Body of pancreas (tissue), 4 donors: ENCODE data around the gene DYSF. TPM values are rescaled to one million over a fixed set of nuclear protein-coding genes. Genes with fewer than 3 reads are reported as not detected.

ENCODE experiments used
- ATAC-seq: fragments of 150-250 bp; one replicate; pipeline ENCODE4 v1.9.1; 2016
- DNase-seq, 4 donors: peaks; one replicate each; pipeline ENCODE4 v3.0.0-alpha.2; 2019
- H3K27ac ChIP-seq, 4 donors: fragments of 200-600 bp; sonication (generic); 1 replicate in 3 of 4; 2 replicates in 1 of 4; pipeline versions ENCODE4 v1.5.1 to v1.6.1; 2016 to 2019; ENCODE audit warnings: mild to moderate bottlenecking in 1 of 4, mixed read lengths in 1 of 4, moderate library complexity in 1 of 4
- H3K27me3 ChIP-seq, 2 donors: fragments of 200-600 bp; sonication (generic); one replicate each; pipeline ENCODE4 v1.6.0; 2016; ENCODE audit warnings: mild to moderate bottlenecking in 1 of 2
- H3K36me3 ChIP-seq, 2 donors: fragments of 200-600 bp; sonication (generic); replicated peaks in 1 of 2; 2 replicates each; pipeline ENCODE4 v1.5.1; 2016; ENCODE audit warnings: low read depth in 2 of 2; ENCODE audit not compliant: insufficient read depth in 1 of 2
- H3K4me1 ChIP-seq: fragments of 200-600 bp; sonication (generic); one replicate; pipeline ENCODE4 v1.6.0; 2016
- H3K4me3 ChIP-seq, 2 donors: fragments of 200-600 bp; sonication (generic); 1 replicate in 1 of 2; 2 replicates in 1 of 2; pipeline ENCODE4 v1.5.1; 2016 to 2019
- H3K9me3 ChIP-seq, 3 donors: fragments of 200-600 bp; sonication (generic); 1 replicate in 2 of 3; 2 replicates in 1 of 3; pipeline ENCODE4 v1.5.1; 2016
- CTCF ChIP-seq, 7 experiments: fragments of 450-650 bp in 4 of 7; fragments of 200-600 bp in 3 of 7; sonication (generic) in 3 of 7; IDR thresholded peaks; one replicate each; pipeline ENCODE4 v1.5.1; 2016 to 2019; ENCODE audit warnings: antibody characterized with exemption in 7 of 7
- POLR2A ChIP-seq, 3 donors: fragments of 450-650 bp; IDR thresholded peaks; one replicate each; pipeline ENCODE4 v1.6.1; 2016; ENCODE audit warnings: antibody characterized with exemption in 3 of 3, mild to moderate bottlenecking in 2 of 3
- WGBS, 2 donors: methylation state at CpG; one replicate each; pipeline ENCODE4 v1.1.5; 2017; 5-methylcytosine and 5-hydroxymethylcytosine counted together
- intact Hi-C: fragments of 100-400 bp; cut with DNase I; formaldehyde crosslinking; loops from one replicate; pipeline ENCODE4 v1.15.1; 2023
- total RNA-seq, 2 donors: library from RNA; depleted of rRNA; stranded (reverse); fragments of >200 nt; gene quantifications; one replicate each; pipeline ENCODE4 v1.1.0, GENCODE V29; 2016

Gene DYSF
- total RNA-seq, 2 donors from 2014 or later: 3.1 to 10.9 TPM

- intact Hi-C loops: no loop called here
- no peak for DNase-seq
- Histone ChIP-seq H3K4me3 (no peak overlapping the region), H3K36me3 (no peaks in the 10 kb centered on the region), H3K27ac (no peak overlapping the region), H3K9me3 (no peaks in the 10 kb centered on the region), H3K27me3 (no peaks in the 10 kb centered on the region), H3K4me1 (no peaks in the 10 kb centered on the region)
- ATAC-seq: no peak
- TF ChIP-seq POLR2A (IDR thresholded peaks at IDR 0.05): no peak
- no peak for TF ChIP-seq CTCF (IDR thresholded peaks at IDR 0.05)
- 76 to 82% methylated on average over 5 to 14 of the region's 14 CpGs for WGBS, 2 donors
These were observed 145.2 kb downstream of the DYSF start for GRCh38 chr2:71598526-71598925.

GRCh38 chr2:71599038-71599437 lies 145.7 kb downstream of the DYSF start:
- Histone ChIP-seq H3K27me3 (no peaks in the 10 kb centered on the region), H3K9me3 (no peaks in the 10 kb centered on the region)
- DNase-seq: no peak

GRCh38 chr2:71599646-71600236 lies 146.4 kb downstream of the DYSF start:
- Histone ChIP-seq H3K27ac (no peak overlapping the region), H3K9me3 (no peaks in the 10 kb centered on the region), H3K27me3 (no peaks in the 10 kb centered on the region), H3K36me3 (no peaks in the 10 kb centered on the region), H3K4me1 (no peaks in the 10 kb centered on the region), H3K4me3 (no peak overlapping the region)
- TF ChIP-seq POLR2A (IDR thresholded peaks at IDR 0.05) (no peak), CTCF (IDR thresholded peaks at IDR 0.05) (no peak)
- intact Hi-C loops: no loop called here
- DNase-seq (no peak), ATAC-seq (no peak)
- 79 to 86% methylated on average over 13 of the region's 13 CpGs for whole genome bisulfite sequencing, 2 donors

More at GRCh38 chr2:71599038-71599437, 145.7 kb downstream of the DYSF start:
- 59 to 61% methylated on average over 7 to 8 of the region's 8 CpGs for WGBS, 2 donors
- H3K4me3 ChIP-seq: no peak overlapping the region
- no peak for ATAC-seq
- intact Hi-C loops: no loop called here
- no peak overlapping the region for H3K27ac ChIP-seq
- H3K4me1 ChIP-seq: no peaks in the 10 kb centered on the region
- H3K36me3 ChIP-seq: no peaks in the 10 kb centered on the region
- no peak for TF ChIP-seq POLR2A (IDR thresholded peaks at IDR 0.05)
- no peak for TF ChIP-seq CTCF (IDR thresholded peaks at IDR 0.05)

- intact Hi-C loops: no loop called here
- Histone ChIP-seq H3K27me3 (no peaks in the 10 kb centered on the region), H3K9me3 (no peaks in the 10 kb centered on the region)
These were observed 147.2 kb downstream of the DYSF start for GRCh38 chr2:71600555-71600954.

More at GRCh38 chr2:71600555-71600954, 147.2 kb downstream of the DYSF start:
- Histone ChIP-seq H3K4me1 (no peaks in the 10 kb centered on the region), H3K27ac (no peak overlapping the region), H3K4me3 (no peak overlapping the region), H3K36me3 (no peaks in the 10 kb centered on the region)
- no peak for TF ChIP-seq POLR2A (IDR thresholded peaks at IDR 0.05)
- TF ChIP-seq CTCF (IDR thresholded peaks at IDR 0.05): no peak
- ATAC-seq: no peak
- WGBS, 2 donors: 81 to 86% methylated on average over 5 to 9 of the region's 9 CpGs
- no peak for DNase-seq
